Neural progenitor cell (in vitro differentiated cells): Measurements from ENCODE around the gene SLC7A6OS.

Source experiments
- EZH2 ChIP-seq: fragments of 200-600 bp; sonication (generic); IDR thresholded peaks from 2 replicates; pipeline ENCODE4 v1.6.1; 2017; ENCODE audit warnings: antibody characterized with exemption, mild to moderate bottlenecking, moderate library complexity
- TF ChIP-seq, protein P1 (sequence below): fragments of 200-600 bp; sonication (generic); IDR thresholded peaks from 2 replicates; pipeline ENCODE4 v1.5.1; 2017; ENCODE audit warnings: antibody characterized with exemption, mild to moderate bottlenecking

DNA sequence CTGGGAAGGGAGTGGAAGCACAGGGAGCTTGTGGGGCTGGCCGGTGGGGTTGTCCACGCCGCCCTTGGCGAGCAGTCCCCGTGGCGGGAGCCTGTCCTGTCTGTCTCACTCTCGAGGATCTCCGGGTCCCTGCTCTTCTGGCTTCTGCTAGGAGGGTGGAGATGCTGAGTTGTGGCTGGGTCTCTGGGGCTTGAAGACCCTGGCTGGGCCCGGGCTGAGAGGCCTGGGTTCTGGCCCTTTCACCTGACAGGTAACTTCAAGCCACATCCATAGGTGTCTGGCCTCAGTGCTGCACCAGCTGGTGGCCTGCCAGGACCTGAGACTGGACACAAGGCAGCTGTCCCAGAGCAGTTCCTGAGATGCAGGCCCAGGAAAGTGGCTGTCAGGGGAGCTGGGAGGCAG lies 46.8 kb upstream of the SLC7A6OS start:
- TF ChIP-seq, protein P1, sequence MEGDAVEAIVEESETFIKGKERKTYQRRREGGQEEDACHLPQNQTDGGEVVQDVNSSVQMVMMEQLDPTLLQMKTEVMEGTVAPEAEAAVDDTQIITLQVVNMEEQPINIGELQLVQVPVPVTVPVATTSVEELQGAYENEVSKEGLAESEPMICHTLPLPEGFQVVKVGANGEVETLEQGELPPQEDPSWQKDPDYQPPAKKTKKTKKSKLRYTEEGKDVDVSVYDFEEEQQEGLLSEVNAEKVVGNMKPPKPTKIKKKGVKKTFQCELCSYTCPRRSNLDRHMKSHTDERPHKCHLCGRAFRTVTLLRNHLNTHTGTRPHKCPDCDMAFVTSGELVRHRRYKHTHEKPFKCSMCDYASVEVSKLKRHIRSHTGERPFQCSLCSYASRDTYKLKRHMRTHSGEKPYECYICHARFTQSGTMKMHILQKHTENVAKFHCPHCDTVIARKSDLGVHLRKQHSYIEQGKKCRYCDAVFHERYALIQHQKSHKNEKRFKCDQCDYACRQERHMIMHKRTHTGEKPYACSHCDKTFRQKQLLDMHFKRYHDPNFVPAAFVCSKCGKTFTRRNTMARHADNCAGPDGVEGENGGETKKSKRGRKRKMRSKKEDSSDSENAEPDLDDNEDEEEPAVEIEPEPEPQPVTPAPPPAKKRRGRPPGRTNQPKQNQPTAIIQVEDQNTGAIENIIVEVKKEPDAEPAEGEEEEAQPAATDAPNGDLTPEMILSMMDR, result no peak
- TF ChIP-seq EZH2, result no peak
